ENCODE measurements around the gene NFS1. TPM values are rescaled to one million over a fixed set of nuclear protein-coding genes. Genes with fewer than 3 reads are reported as not detected.
"Not testable (repeated sequence)": the region's sequence is repeated elsewhere in the genome, so short reads cannot be mapped to it uniquely, and the experiment has no call there.

Gene NFS1
- total RNA-seq, 4 donors from 2014 or later, result 25.3 to 63.3 (median 32.7) TPM

DNA sequence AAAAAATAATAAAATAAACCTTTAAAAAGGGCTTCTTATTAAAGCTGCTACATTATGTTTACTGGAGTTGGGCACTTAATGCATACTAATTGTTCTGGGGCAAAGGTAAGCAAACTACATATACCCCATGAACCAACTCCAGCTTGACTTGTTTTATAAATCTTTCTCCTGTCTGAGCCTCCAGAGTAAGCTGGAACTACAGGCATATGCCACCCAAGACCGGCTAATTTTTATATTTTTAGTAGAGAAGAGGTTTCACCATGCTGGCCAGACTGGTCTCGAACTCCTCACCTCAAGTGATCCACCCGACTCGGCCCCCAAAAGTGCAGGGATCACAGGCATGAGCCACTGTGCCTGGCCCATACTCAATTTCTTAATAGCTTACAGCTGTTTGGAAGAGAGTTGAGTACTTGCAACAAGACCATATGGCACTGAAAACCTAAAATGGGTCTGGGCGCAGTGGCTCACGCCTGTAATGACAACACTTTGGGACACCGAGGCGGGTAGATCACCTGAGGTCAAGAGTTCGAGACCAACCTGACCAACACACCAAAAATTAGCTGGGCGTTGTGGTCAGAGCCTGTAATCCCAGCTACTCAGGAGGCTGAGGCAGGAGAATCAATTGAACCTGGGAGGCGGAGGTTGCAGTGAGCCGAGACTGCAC lies 20.0 kb upstream of the NFS1 start:
- DNase-seq (ENCODE audit: extremely low spot score), result no peak
- H3K36me3 ChIP-seq, result peaks cover 94 to 100% (median 98%) of the 10 kb centered on the region in 4 donors

GRCh38 chr20:35718321-35718720 lies 19.2 kb upstream of the NFS1 start:
- H3K9me3 ChIP-seq; intact Hi-C loops (cut with DNase I); H3K27me3 ChIP-seq; DNase-seq (ENCODE audit: extremely low spot score); H3K27ac ChIP-seq (replicated peaks in 1 of 4); H3K4me3 ChIP-seq: not testable (repeated sequence)
- Histone ChIP-seq H3K4me1 (peaks cover 36 to 82% (median 40%) of the 10 kb centered on the region in 4 donors), H3K36me3 (peaks cover 94 to 100% (median 98%) of the 10 kb centered on the region in 4 donors)
- WGBS, result 86% methylated on average over 8 of the region's 8 CpGs

More for the DNA sequence above, 20.0 kb upstream of the NFS1 start:
- Histone ChIP-seq H3K27ac (replicated peaks in 1 of 4) (no peak overlapping the region), H3K9me3 (no peaks in the 10 kb centered on the region), H3K4me1 (peaks cover 37 to 87% (median 42%) of the 10 kb centered on the region in 4 donors), H3K27me3 (no peaks in the 10 kb centered on the region), H3K4me3 (no peak overlapping the region)
- intact Hi-C loops (cut with DNase I), result no loop called here
- TF ChIP-seq, protein P1, sequence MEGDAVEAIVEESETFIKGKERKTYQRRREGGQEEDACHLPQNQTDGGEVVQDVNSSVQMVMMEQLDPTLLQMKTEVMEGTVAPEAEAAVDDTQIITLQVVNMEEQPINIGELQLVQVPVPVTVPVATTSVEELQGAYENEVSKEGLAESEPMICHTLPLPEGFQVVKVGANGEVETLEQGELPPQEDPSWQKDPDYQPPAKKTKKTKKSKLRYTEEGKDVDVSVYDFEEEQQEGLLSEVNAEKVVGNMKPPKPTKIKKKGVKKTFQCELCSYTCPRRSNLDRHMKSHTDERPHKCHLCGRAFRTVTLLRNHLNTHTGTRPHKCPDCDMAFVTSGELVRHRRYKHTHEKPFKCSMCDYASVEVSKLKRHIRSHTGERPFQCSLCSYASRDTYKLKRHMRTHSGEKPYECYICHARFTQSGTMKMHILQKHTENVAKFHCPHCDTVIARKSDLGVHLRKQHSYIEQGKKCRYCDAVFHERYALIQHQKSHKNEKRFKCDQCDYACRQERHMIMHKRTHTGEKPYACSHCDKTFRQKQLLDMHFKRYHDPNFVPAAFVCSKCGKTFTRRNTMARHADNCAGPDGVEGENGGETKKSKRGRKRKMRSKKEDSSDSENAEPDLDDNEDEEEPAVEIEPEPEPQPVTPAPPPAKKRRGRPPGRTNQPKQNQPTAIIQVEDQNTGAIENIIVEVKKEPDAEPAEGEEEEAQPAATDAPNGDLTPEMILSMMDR (IDR thresholded peaks at IDR 0.05), result no peak
- TF ChIP-seq POLR2AphosphoS5 (IDR thresholded peaks at IDR 0.05) (peak in 1 of 2 donors; percentile 21), POLR2A (IDR thresholded peaks at IDR 0.05; ENCODE audit: low read depth) (no peak)
- WGBS, result 85% methylated on average over 12 of the region's 12 CpGs

DNA sequence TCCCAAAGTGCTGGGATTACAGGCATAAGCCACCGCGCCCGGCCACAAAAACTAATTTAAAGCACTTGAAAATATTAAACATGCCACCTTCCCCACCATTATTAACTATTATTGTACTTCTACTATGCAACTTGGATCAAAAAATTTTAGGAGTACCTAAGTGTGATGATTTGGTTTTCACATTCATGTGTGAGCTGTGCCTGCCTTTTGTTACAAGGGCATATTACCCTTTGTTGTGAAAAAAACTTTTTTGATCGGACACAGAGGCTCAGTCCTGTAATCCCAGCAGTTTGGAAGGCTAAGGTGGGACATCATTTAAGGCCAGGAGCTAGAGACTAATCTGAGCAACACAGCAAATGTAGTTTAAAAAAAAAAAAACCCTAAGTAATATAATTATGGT lies 17.2 kb upstream of the NFS1 start:
- Histone ChIP-seq H3K27me3 (no peaks in the 10 kb centered on the region), H3K9me3 (no peaks in the 10 kb centered on the region), H3K4me3 (no peak overlapping the region), H3K4me1 (peaks cover 27 to 71% (median 38%) of the 10 kb centered on the region in 4 donors), H3K36me3 (peaks cover 83 to 100% (median 100%) of the 10 kb centered on the region in 4 donors), H3K27ac (replicated peaks in 1 of 4) (no peak overlapping the region)
- TF ChIP-seq EP300 (IDR thresholded peaks at IDR 0.05) (no peak), POLR2AphosphoS5 (IDR thresholded peaks at IDR 0.05) (no peak), POLR2A (IDR thresholded peaks at IDR 0.05; ENCODE audit: low read depth) (no peak)
- TF ChIP-seq, protein P1 (IDR thresholded peaks at IDR 0.05), result no peak
- DNase-seq (ENCODE audit: extremely low spot score), result no peak
- intact Hi-C loops (cut with DNase I), result no loop called here
- WGBS, result 90% methylated on average over 4 of the region's 4 CpGs

GRCh38 chr20:35715652-35716051 lies 16.5 kb upstream of the NFS1 start:
- Histone ChIP-seq H3K9me3 (no peaks in the 10 kb centered on the region), H3K4me1 (peaks cover 29 to 71% (median 43%) of the 10 kb centered on the region in 4 donors), H3K27ac (replicated peaks in 1 of 4) (no peak overlapping the region), H3K36me3 (peaks cover 76 to 100% (median 99%) of the 10 kb centered on the region in 4 donors), H3K27me3 (no peaks in the 10 kb centered on the region), H3K4me3 (no peak overlapping the region)
- intact Hi-C loops (cut with DNase I), result no loop called here
- DNase-seq (ENCODE audit: extremely low spot score), result no peak
- TF ChIP-seq POLR2AphosphoS5 (IDR thresholded peaks at IDR 0.05) (no peak), EP300 (IDR thresholded peaks at IDR 0.05) (no peak), POLR2A (IDR thresholded peaks at IDR 0.05; ENCODE audit: low read depth) (no peak)
- TF ChIP-seq, protein P1 (IDR thresholded peaks at IDR 0.05), result no peak
- 93% methylated on average over 2 of the region's 2 CpGs for WGBS

- Histone ChIP-seq H3K4me3 (no peak overlapping the region), H3K36me3 (peaks cover 61 to 100% (median 96%) of the 10 kb centered on the region in 4 donors), H3K27me3 (no peaks in the 10 kb centered on the region), H3K4me1 (peaks cover 19 to 71% (median 53%) of the 10 kb centered on the region in 4 donors), H3K9me3 (no peaks in the 10 kb centered on the region), H3K27ac (replicated peaks in 1 of 4) (no peak overlapping the region)
- intact Hi-C loops (cut with DNase I), result no loop called here
- TF ChIP-seq POLR2A (IDR thresholded peaks at IDR 0.05; ENCODE audit: low read depth) (no peak), EP300 (IDR thresholded peaks at IDR 0.05) (no peak)
- TF ChIP-seq, protein P1 (IDR thresholded peaks at IDR 0.05), result no peak
- WGBS, result 63% methylated on average over 4 of the region's 4 CpGs
- no peak for DNase-seq (ENCODE audit: extremely low spot score)
These were observed 15.0 kb upstream of the NFS1 start for GRCh38 chr20:35714127-35714526.

All from esophagus muscularis mucosa (tissue), 4 donors.